ENCODE results near the gene ACVRL1. TPM values are rescaled to one million over a fixed set of nuclear protein-coding genes. Genes with fewer than 3 reads are reported as not detected.

ACVRL1 gene
- total RNA-seq: 6.2 and 31.9 TPM in 2 replicates

GRCh38 chr12:51907083-51907855 is at the start of gene ACVRL1:
TSS of gene ACVRL1 (plus strand) at chr12:51907504. CDS start at chr12:51912475, 4,971 bp downstream.

GRCh38 chr12:51887476-51888315 is 19.6 kb upstream of the ACVRL1 start, which contains the start of gene ANKRD33:
TSS of gene ANKRD33 (plus strand) at chr12:51888103. CDS start at chr12:51888187, 84 bp downstream.

GRCh38 chr12:51951199-51951842 is 44.0 kb downstream of the ACVRL1 start, which contains the start of gene ACVR1B:
TSS of gene ACVR1B (plus strand) at chr12:51951699. CDS start at chr12:51951744, 45 bp downstream.

Other genes starting within 250 kb of the ACVRL1 start
- gene FIGNL2, start 58.8 kb upstream of the ACVRL1 start, total RNA-seq: under 0.01 and 0.03 TPM in 2 replicates
- 0.03 TPM in 1 of 2 replicates, not detected in the other for gene ANKRD33, start 19.4 kb upstream of the ACVRL1 start, total RNA-seq
- gene ACVR1B, start 44.2 kb downstream of the ACVRL1 start, total RNA-seq: 16.4 and 18.4 TPM in 2 replicates
- 2.7 and 5.0 TPM in 2 replicates for gene TAMALIN, start 99.4 kb downstream of the ACVRL1 start, total RNA-seq
- gene NR4A1, start 143.9 kb downstream of the ACVRL1 start, total RNA-seq: 5.9 and 7.5 TPM in 2 replicates
- gene ATG101, start 162.5 kb downstream of the ACVRL1 start, total RNA-seq: 70.4 and 73.8 TPM in 2 replicates
- 0.07 and 0.10 TPM in 2 replicates for gene SMIM41, start 172.2 kb downstream of the ACVRL1 start, total RNA-seq